Glutamatergic neuron (in vitro differentiated cells): ENCODE measurements around the gene USP25. TPM values are rescaled to one million over a fixed set of nuclear protein-coding genes. Genes with fewer than 3 reads are reported as not detected.

ENCODE experiments used
- DNase-seq: peaks from one replicate; pipeline ENCODE4 v3.0.0; 2022
- H3K27ac Mint-ChIP-seq: one replicate; pipeline ENCODE4 v1.8.0; 2020; ENCODE audit warnings: mild to moderate bottlenecking, mixed read lengths, inconsistent platforms; ENCODE audit not compliant: unreplicated experiment
- H3K27me3 Mint-ChIP-seq: one replicate; pipeline ENCODE4 v1.8.0; 2020; ENCODE audit warnings: mild to moderate bottlenecking, moderate library complexity, mixed read lengths, inconsistent platforms; ENCODE audit not compliant: unreplicated experiment
- H3K36me3 Mint-ChIP-seq: one replicate; pipeline ENCODE4 v1.8.0; 2020; ENCODE audit warnings: mild to moderate bottlenecking, mixed read lengths, inconsistent platforms; ENCODE audit not compliant: unreplicated experiment
- H3K4me1 Mint-ChIP-seq: one replicate; pipeline ENCODE4 v1.8.0; 2020; ENCODE audit warnings: mild to moderate bottlenecking, low read depth, mixed read lengths, inconsistent platforms; ENCODE audit not compliant: unreplicated experiment
- H3K4me3 Mint-ChIP-seq: one replicate; pipeline ENCODE4 v1.8.0; 2020; ENCODE audit warnings: mild to moderate bottlenecking, mixed read lengths, inconsistent platforms; ENCODE audit not compliant: unreplicated experiment
- H3K9me3 Mint-ChIP-seq: one replicate; pipeline ENCODE4 v1.8.0; 2020; ENCODE audit warnings: mild to moderate bottlenecking, moderate library complexity, mixed read lengths, inconsistent platforms; ENCODE audit not compliant: unreplicated experiment
- CTCF ChIP-seq: fragments of 200-600 bp; sonication (generic); IDR thresholded peaks from one replicate; pipeline ENCODE4 v1.5.0; 2021; ENCODE audit not compliant: partially characterized antibody, unreplicated experiment
- total RNA-seq: library from RNA; stranded (reverse); fragmentation: NEBNext Ultra II Directional; extraction: Animal tissue kit (Norgen Biotek cat#: 25700); gene quantifications from one replicate; pipeline ENCODE4 v1.2.1, GENCODE V29; 2021; ENCODE audit not compliant: unreplicated experiment

USP25 gene
- total RNA-seq, 1 donor from 2014 or later: 16.3 TPM

- peaks cover 2% of the 10 kb centered on the region for H3K9me3 Mint-ChIP-seq
- DNase-seq: no peak
- no peak overlapping the region for H3K27ac Mint-ChIP-seq
- H3K4me1 Mint-ChIP-seq: no peaks in the 10 kb centered on the region
- TF ChIP-seq CTCF: no peak
- no peaks in the 10 kb centered on the region for H3K27me3 Mint-ChIP-seq
- H3K4me3 Mint-ChIP-seq: no peak overlapping the region
- no peaks in the 10 kb centered on the region for H3K36me3 Mint-ChIP-seq
Observed at GRCh38 chr21:15703932-15704331, 25.9 kb upstream of the USP25 start.

- Mint-ChIP-seq H3K4me1 (no peaks in the 10 kb centered on the region), H3K27me3 (no peaks in the 10 kb centered on the region), H3K36me3 (no peaks in the 10 kb centered on the region), H3K4me3 (no peak overlapping the region), H3K9me3 (no peaks in the 10 kb centered on the region), H3K27ac (no peak overlapping the region)
- TF ChIP-seq CTCF: no peak
- no peak for DNase-seq
Observed at GRCh38 chr21:15706696-15707095, 23.1 kb upstream of the USP25 start.

- H3K36me3 Mint-ChIP-seq: no peaks in the 10 kb centered on the region
- H3K4me3 Mint-ChIP-seq: no peak overlapping the region
- no peak overlapping the region for H3K27ac Mint-ChIP-seq
- no peaks in the 10 kb centered on the region for H3K9me3 Mint-ChIP-seq
- H3K4me1 Mint-ChIP-seq: no peaks in the 10 kb centered on the region
- no peak for TF ChIP-seq CTCF
- H3K27me3 Mint-ChIP-seq: no peaks in the 10 kb centered on the region
- no peak for DNase-seq
Observed at GRCh38 chr21:15713412-15713811, 16.4 kb upstream of the USP25 start.

GRCh38 chr21:15718711-15719110 lies 11.1 kb upstream of the USP25 start:
- H3K4me3 Mint-ChIP-seq: no peak overlapping the region
- DNase-seq: no peak
- H3K27me3 Mint-ChIP-seq: no peaks in the 10 kb centered on the region
- no peak overlapping the region for H3K27ac Mint-ChIP-seq
- TF ChIP-seq CTCF: no peak
- no peaks in the 10 kb centered on the region for H3K36me3 Mint-ChIP-seq
- H3K4me1 Mint-ChIP-seq: no peaks in the 10 kb centered on the region
- H3K9me3 Mint-ChIP-seq: no peaks in the 10 kb centered on the region

GRCh38 chr21:15719976-15720375 lies 9.8 kb upstream of the USP25 start:
- no peaks in the 10 kb centered on the region for H3K27me3 Mint-ChIP-seq
- H3K36me3 Mint-ChIP-seq: no peaks in the 10 kb centered on the region
- no peak for TF ChIP-seq CTCF
- no peaks in the 10 kb centered on the region for H3K9me3 Mint-ChIP-seq
- no peak for DNase-seq
- H3K27ac Mint-ChIP-seq: no peak overlapping the region
- H3K4me3 Mint-ChIP-seq: no peak overlapping the region
- H3K4me1 Mint-ChIP-seq: no peaks in the 10 kb centered on the region
